Anterior cingulate cortex (tissue), 58 donors: ENCODE data around the gene NUDT22.

ENCODE experiments used
- DNase-seq, 58 donors: peaks; one replicate each; lab custom pipeline; 2025; lab: John Stamatoyannopoulos, UW

Gene NUDT22

GRCh38 chr11:64265176-64266160, 39.4 kb downstream of the NUDT22 start:
- no peak for DNase-seq

GRCh38 chr11:64266339-64266738, 40.3 kb downstream of the NUDT22 start:
- no peak for DNase-seq

GRCh38 chr11:64267207-64267945, 41.3 kb downstream of the NUDT22 start:
- no peak for DNase-seq

- DNase-seq, result peak in 5 of 58 donors; percentile 17 to 33 (median 26)
These were observed 42.2 kb downstream of the NUDT22 start for GRCh38 chr11:64268025-64268892.

GRCh38 chr11:64268893-64269539, 42.9 kb downstream of the NUDT22 start:
- DNase-seq, result peak in 17 of 58 donors; percentile 56 to 77 (median 65)

GRCh38 chr11:64269540-64270220, 43.6 kb downstream of the NUDT22 start:
- DNase-seq, result peak; percentile 80 to 100 (median 98)

- DNase-seq, result no peak
These were observed 49.1 kb downstream of the NUDT22 start for GRCh38 chr11:64275031-64275800.

GRCh38 chr11:64275841-64276240, 49.8 kb downstream of the NUDT22 start:
- DNase-seq, result no peak

- DNase-seq, result peak in 1 of 58 donors; percentile 27
These were observed 50.8 kb downstream of the NUDT22 start for GRCh38 chr11:64276653-64277431.

GRCh38 chr11:64278576-64279190, 52.6 kb downstream of the NUDT22 start:
- DNase-seq, result no peak
